MCF 10A (cell line): ENCODE data around the gene SLC45A1. TPM values are rescaled to one million over a fixed set of nuclear protein-coding genes. Genes with fewer than 3 reads are reported as not detected.

Experiments used
- BruUV-seq: library from RNA; stranded (reverse); fragments of 400-500 nt; replicated peaks from 2 replicates; lab custom pipeline; 2021; lab: Mats Ljungman, UMichigan
- CTCF ChIA-PET: fragments of 300-600 bp; sonication (Branson Sonifier 250); formaldehyde crosslinking; extraction: SDS; loops from one replicate; lab custom pipeline; 2021; ENCODE audit warnings: antibody characterized with exemption, inconsistent platforms; lab: Yijun Ruan, JAX
- POLR2A ChIA-PET: fragments of 300-600, 350-650 bp; sonication (Branson Sonifier 250); formaldehyde crosslinking; extraction: SDS; loops from one replicate; lab custom pipeline; 2020; ENCODE audit warnings: antibody characterized with exemption, inconsistent platforms; lab: Yijun Ruan, JAX
- DNase-seq: peaks from one replicate; pipeline ENCODE4 v3.0.0-alpha.2; 2018; ENCODE audit not compliant: unreplicated experiment
- H3K27ac Mint-ChIP-seq: one replicate; pipeline ENCODE4 v1.8.0; 2022; ENCODE audit warnings: mild to moderate bottlenecking, low read depth, mixed read lengths; ENCODE audit not compliant: unreplicated experiment
- H3K27me3 Mint-ChIP-seq: one replicate; pipeline ENCODE4 v1.8.0; 2022; ENCODE audit warnings: mixed read lengths; ENCODE audit not compliant: insufficient read depth, unreplicated experiment
- H3K36me3 Mint-ChIP-seq: one replicate; pipeline ENCODE4 v1.8.0; 2022; ENCODE audit warnings: mild to moderate bottlenecking, moderate library complexity, mixed read lengths; ENCODE audit not compliant: insufficient read depth, unreplicated experiment
- H3K4me1 Mint-ChIP-seq: one replicate; pipeline ENCODE4 v1.8.0; 2022; ENCODE audit warnings: mixed read lengths; ENCODE audit not compliant: insufficient read depth, unreplicated experiment
- H3K4me3 Mint-ChIP-seq: one replicate; pipeline ENCODE4 v1.8.0; 2022; ENCODE audit warnings: mild to moderate bottlenecking, moderate library complexity, mixed read lengths; ENCODE audit not compliant: unreplicated experiment
- H3K9me3 Mint-ChIP-seq: one replicate; pipeline ENCODE4 v1.8.0; 2022; ENCODE audit warnings: mixed read lengths; ENCODE audit not compliant: unreplicated experiment
- intact Hi-C: fragments of 100-400 bp; cut with micrococcal nuclease; formaldehyde crosslinking; loops from 2 replicates; pipeline ENCODE4 v1.14.1; 2022
- total RNA-seq: library from RNA; stranded (reverse); gene quantifications from 2 replicates; pipeline ENCODE4 v1.2.3, GENCODE V29; 2022
- TF ChIP-seq, protein P1 (sequence below): fragments of 200-600 bp; IDR thresholded peaks from one replicate; pipeline ENCODE4 v1.8.0; 2022; ENCODE audit warnings: antibody characterized with exemption, mild to moderate bottlenecking; ENCODE audit not compliant: unreplicated experiment

SLC45A1 gene
- total RNA-seq, 1 experiment from 2014 or later: 0.30 TPM

DNA sequence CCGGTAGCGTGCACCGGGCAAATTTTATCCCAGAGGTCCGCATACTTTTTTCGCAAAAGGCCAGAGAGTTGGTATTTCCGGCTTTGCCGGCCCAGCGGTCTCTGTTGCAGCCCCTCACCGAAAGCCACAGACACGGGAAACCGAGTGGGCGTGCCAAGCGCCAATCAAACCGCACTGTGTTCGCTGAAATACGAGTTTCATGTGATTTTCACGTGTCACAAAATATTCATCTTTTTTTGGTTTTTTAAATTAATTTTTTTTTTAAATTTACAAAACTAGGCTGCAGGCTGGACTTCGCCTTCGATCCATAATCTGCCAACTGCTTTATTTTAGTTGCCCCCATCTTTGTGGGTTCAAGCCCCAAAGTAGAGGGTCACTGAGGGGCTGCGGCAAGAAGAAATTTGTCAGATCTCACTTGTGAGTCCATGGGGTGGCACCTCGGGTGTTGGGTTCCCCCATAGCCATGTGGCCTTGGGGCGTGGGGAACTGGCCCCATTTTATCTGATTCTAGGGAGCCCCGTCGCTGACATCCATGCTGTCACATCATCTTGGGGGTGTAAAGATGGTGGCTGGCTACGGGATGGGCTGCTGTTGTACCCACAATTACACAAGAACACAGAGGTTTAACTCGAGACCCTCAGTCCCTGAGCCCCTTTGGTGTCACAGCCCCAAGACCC, 20.8 kb downstream of the SLC45A1 start:
- ChIA-PET POLR2A (no interaction called here), CTCF (no interaction called here)
- no peaks in the 10 kb centered on the region for H3K9me3 Mint-ChIP-seq
- intact Hi-C loops: no loop called here
- TF ChIP-seq, protein P1, sequence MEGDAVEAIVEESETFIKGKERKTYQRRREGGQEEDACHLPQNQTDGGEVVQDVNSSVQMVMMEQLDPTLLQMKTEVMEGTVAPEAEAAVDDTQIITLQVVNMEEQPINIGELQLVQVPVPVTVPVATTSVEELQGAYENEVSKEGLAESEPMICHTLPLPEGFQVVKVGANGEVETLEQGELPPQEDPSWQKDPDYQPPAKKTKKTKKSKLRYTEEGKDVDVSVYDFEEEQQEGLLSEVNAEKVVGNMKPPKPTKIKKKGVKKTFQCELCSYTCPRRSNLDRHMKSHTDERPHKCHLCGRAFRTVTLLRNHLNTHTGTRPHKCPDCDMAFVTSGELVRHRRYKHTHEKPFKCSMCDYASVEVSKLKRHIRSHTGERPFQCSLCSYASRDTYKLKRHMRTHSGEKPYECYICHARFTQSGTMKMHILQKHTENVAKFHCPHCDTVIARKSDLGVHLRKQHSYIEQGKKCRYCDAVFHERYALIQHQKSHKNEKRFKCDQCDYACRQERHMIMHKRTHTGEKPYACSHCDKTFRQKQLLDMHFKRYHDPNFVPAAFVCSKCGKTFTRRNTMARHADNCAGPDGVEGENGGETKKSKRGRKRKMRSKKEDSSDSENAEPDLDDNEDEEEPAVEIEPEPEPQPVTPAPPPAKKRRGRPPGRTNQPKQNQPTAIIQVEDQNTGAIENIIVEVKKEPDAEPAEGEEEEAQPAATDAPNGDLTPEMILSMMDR: no peak
- no TSS peak for BruUV-seq
- H3K27ac Mint-ChIP-seq: no peak overlapping the region
- H3K4me3 Mint-ChIP-seq: no peak overlapping the region
- H3K36me3 Mint-ChIP-seq: no peaks in the 10 kb centered on the region
- peaks cover 8% of the 10 kb centered on the region for H3K4me1 Mint-ChIP-seq
- DNase-seq: no peak
- H3K27me3 Mint-ChIP-seq: no peaks in the 10 kb centered on the region

DNA sequence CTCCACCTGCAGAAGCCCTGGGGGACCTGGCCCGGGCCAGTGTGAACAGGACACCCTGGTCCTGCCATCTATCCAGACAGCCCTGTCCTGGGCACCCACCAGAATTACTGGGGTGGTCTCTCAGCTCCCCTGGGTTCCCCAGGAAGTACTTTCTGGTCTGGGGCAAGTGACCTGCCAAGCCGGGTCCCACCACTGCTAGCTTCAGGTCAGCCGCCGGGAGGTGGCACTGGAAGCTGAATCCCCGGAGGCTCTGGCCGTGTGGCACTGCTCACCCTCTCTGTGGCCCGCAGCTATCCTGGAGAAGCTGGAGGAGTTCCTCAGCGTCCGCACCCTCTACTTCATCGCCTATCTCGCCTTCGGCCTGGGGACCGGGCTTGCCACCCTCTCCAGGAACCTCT, 21.3 kb downstream of the SLC45A1 start:
- TF ChIP-seq, protein P1: no peak
- H3K36me3 Mint-ChIP-seq: no peaks in the 10 kb centered on the region
- H3K27me3 Mint-ChIP-seq: peaks cover 2% of the 10 kb centered on the region
- H3K4me1 Mint-ChIP-seq: peaks cover 11% of the 10 kb centered on the region
- intact Hi-C loops: no loop called here
- no TSS peak for BruUV-seq
- POLR2A ChIA-PET: no interaction called here
- CTCF ChIA-PET: interaction anchor here (0.7 kb wide), 1 partner anchor 355 kb away, joined by 6 read pairs; no protein-coding TSS in a partner anchor
- H3K27ac Mint-ChIP-seq: no peak overlapping the region
- no peak overlapping the region for H3K4me3 Mint-ChIP-seq
- DNase-seq: no peak
- no peaks in the 10 kb centered on the region for H3K9me3 Mint-ChIP-seq

DNA sequence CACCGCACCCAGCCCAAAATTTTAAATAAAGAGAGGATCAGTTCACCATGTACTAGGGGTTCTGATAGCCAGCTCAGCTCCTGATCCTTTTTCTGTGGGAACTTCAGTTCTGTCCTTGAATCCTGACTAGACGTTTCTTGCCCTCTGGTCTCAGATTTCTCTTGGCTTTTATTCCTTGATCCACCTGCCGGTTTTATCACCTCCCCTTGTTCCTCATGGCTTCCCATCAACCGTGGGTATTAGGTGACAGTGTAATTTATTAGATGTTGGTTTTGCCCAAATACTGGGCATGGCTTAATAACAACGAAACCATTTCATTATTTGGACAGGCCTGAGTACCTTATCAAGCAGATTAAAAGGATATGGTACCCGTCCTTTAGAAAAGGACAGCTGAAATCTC, 22.5 kb downstream of the SLC45A1 start:
- Mint-ChIP-seq H3K4me3 (no peak overlapping the region), H3K4me1 (peaks cover 21% of the 10 kb centered on the region), H3K27me3 (peaks cover 14% of the 10 kb centered on the region), H3K27ac (no peak overlapping the region), H3K9me3 (peaks cover 11% of the 10 kb centered on the region), H3K36me3 (no peaks in the 10 kb centered on the region)
- TF ChIP-seq, protein P1: no peak
- intact Hi-C loops: no loop called here
- no TSS peak for BruUV-seq
- CTCF ChIA-PET: no interaction called here
- no peak for DNase-seq
- POLR2A ChIA-PET: no interaction called here

DNA sequence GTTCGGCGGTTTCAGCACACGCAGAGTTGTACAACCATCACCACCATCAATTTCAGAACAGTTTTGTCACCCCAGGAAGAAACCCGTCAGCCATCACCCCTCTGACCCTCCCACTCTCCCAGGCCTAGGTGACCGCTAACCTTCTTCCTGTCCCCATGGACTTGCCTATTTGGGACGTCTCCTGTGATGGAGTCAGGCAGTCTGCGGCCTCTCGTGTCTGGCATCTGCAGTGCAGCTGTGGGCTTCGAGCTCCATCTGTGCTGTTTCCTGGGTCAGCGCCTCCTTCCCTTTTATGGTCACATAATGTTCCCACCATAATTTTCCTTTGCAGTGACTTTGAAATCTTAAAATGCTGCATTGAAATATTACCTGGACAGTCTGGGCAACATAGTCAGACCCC, 24.4 kb downstream of the SLC45A1 start:
- Mint-ChIP-seq H3K4me3 (no peak overlapping the region), H3K4me1 (peaks cover 21% of the 10 kb centered on the region), H3K27me3 (peaks cover 14% of the 10 kb centered on the region), H3K27ac (no peak overlapping the region), H3K36me3 (peaks cover 7% of the 10 kb centered on the region), H3K9me3 (peaks cover 11% of the 10 kb centered on the region)
- intact Hi-C loops: no loop called here
- TF ChIP-seq, protein P1: no peak
- CTCF ChIA-PET: no interaction called here
- no peak for DNase-seq
- no TSS peak for BruUV-seq
- POLR2A ChIA-PET: interaction anchor here (0.6 kb wide), 1 partner anchor 17 kb away, joined by 3 read pairs; no protein-coding TSS in a partner anchor
